Hematopoietic multipotent progenitor cell treated with erythropoietin and hydrocortisone succinate and interleukin-3 and kit ligand, for 4 days (in vitro differentiated cells): ENCODE data around the gene PRR11.
"Not testable (repeated sequence)": the region's sequence is repeated elsewhere in the genome, so short reads cannot be mapped to it uniquely, and the experiment has no call there.

Experiments
- DNase-seq: peaks from one replicate; pipeline ENCODE4 v3.0.0-alpha.2; 2015

Gene PRR11

GRCh38 chr17:59155439-59156177 lies at the start of gene PRR11:
PRR11 (plus strand) TSS chr17:59155746; CDS start chr17:59169753, 14,007 bp downstream.
- DNase-seq, result no peak

DNA sequence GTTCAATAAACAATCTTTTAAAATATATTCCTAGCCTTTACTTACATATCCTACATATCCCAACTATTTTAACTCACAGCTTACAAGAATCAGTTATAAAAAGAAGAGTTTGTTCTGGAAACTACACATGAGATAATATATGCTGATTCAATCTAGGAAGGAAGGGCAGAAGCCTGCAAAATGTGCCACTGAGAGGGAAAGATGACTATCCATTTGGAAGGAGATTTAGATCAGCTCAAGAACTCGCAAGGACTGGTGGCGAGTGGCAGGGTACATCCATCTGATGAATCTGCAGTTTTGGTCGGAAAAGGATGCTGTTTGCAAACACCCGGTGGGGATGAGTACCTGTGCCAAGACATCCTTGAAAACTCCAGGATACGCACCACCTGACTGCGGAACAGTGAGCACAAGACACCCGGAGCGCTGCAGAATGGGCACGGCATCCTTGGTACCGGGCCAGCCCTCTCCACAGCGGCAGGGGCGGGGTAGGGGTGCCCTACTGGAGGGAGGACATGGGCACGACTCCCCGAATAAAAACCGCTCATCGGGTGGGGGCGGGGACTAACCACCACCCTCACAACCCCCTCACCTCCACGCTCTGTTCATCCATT lies 49.6 kb upstream of the PRR11 start:
- peak; percentile 83 for DNase-seq

- peak; percentile 99 for DNase-seq
These were observed 48.9 kb upstream of the PRR11 start, which contains the start of gene TRIM37 for GRCh38 chr17:59106463-59107305. TRIM37 (minus strand) TSS chr17:59106880; CDS start chr17:59106461, 419 bp downstream.

DNA sequence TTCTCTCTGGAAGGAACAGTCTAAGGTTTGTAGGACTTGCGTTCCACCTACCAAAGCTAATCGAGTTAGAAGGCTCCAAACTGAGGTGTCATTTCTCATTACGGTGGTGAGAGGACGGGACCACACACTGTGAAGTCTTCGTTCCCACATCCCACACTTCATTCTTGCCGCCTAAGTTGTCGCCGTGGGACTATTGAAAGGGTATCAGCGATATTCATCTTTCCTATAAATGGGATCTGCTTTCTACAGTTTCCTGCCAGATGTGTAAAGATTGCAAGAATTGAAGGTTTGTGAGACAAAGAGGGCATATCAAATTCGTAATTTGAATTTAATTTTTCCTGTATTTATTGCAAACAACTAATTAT lies 48.3 kb upstream of the PRR11 start:
- no peak for DNase-seq

DNA sequence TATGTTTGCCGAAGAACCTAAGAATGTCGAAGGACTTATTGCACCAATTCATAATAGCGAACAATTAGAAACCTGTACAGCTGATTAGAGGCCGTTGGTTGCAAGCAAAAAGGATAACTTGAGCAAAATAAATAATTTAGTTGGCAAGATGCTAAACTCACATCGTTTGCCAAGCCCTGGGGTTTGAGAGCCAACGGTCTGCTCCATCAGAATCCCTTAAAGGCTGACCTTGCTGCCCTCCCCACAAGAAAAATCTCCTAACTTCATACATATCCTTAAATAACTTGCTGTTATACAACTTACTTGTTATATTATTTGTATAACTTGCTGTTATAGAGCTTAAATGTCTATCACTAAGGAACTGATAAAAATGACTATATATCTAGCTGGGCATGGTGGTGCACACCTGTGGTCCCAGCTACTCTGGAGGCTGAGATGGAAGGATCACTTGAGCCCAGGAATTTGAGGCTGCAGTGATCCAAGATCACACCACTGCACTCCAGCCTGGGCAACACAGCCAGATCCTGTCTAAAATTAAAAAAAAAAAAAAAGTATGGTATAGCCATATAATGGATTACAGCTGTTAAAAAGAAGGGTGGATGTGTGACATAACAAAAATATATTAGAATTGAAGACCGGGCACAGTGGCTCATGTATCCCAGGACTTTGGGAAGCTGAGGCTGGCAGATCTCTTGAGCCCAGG lies 47.0 kb upstream of the PRR11 start:
- DNase-seq, result peak; percentile 10

DNA sequence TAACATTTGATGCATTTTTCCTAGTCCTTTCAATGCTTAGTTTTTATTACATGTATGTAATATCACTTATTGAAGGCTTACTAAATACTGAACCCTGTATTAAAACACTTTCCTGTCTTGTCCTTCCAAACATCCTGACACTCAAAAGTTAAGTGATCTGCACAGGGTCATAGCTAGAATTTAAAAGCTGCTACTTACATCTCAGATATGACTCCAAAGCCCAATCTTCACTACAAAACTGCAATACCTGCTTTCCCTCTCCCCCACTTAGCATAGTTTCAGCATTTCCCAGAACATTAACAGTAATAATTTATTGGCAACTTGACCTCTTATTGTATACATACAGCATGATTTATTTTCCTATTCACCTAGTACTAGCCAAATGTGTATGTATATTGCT lies 44.6 kb upstream of the PRR11 start:
- DNase-seq, result no peak

DNA sequence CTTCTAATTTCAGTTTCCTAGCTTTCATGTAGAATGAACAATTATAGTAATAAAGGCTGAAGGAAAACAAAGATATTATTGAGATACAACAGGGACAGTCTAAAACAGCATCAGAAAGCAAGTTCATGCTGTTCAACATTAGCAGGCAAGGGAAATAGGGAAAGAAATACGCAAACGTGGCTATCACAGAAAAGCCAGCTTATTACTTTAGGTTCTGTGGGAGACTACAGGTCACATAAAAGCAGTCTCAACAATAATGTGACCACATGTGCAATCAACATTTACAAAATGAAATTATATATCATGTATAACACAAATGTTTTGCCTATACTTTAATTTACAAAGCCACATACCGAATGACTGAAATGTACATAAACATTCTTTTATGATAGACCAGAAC lies 44.0 kb upstream of the PRR11 start:
- no peak for DNase-seq

DNA sequence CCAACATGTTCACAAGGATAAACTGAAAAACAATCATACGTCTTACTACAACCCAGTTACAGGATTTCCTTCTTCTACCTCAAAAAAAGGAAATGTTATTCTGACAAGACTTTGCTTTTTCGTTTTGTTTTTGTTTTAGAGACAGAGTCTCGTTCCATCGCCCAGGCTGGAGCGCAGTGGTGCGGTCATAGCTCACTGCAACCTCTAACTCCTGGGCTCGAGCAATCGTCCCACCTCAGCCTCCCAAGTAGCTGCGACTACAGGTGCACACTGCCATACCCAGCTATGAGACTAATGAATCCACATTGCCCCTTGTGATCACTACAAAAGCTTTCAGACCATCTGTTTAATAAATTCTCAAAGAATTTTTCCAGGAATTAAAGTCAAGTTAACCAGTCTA lies 40.1 kb upstream of the PRR11 start:
- DNase-seq, result no peak

DNA sequence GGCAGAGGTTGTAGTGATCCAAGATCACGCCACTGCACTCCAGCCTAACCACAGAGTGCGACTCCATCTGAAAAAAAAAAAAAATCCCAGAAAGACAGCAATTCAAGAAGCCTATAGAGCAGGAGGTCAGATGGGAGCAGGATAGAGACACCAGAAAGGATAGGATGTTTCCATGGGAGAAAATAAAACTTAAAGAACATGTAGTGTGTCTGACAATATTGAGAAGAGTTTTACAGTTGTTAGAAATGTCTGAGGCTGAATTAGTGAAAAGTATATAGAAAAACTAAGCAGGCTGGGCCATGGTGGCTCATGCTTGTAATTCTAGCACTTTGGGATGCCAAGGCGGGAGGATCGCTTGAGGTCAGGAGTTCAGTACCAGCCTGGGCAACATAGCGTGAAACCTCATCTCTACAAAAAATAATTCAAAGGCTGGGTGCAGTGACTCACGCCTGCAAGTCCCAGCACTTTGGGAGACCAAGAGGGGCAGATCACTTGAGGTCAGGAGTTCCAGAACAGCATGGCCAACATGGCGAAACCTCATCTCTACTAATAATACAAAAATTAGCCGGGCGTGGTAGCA lies 33.6 kb upstream of the PRR11 start:
- DNase-seq, result no peak

GRCh38 chr17:59124665-59125064 lies 30.9 kb upstream of the PRR11 start:
- no peak for DNase-seq

DNA sequence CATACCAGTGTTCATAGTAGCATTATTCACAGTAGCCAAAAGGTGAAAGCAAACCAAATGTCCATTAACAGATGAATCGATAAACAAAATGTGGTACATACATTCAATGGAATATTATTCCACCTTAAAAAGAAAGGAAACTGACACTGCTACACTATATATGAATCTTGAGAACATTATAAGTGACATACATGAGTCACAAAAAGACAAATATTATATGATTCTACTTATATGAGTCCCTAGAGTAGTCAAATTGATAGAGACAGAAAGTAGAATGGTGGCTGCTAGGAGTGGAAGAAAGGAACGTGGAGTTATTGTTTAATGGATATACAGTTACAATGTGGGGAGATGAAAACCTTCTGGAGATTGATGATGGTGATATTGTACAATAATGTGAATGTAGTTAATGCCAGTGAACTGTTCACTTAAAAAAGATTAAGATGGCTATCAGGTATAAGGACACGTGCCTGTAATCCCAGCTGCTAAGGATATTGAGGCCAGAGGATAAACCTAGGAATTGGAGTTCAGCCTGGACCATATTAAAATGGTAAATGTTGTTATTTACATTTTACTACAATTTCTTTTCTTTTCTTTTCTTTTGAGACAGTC lies 28.6 kb upstream of the PRR11 start:
- DNase-seq, result no peak

DNA sequence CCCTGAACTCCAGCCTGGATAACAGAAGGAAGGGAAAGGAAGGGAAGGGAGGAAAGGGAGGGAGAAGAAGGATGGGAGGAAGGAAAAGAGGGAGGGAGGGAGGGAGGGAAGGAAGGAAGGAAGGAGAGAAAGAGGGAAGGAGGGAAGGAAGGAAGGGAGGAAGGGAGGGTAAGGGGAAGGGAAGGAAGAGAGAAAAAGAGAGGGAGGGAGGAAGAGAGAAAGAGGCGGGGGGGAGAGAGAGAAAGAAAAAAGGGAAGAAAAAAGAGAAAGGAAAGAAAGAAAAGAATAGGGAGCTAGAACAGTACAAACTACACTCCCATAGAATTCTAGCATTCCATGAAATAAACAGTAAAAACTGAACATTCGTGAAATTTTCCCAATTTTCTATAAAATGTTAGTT lies 25.7 kb upstream of the PRR11 start:
- DNase-seq, result no peak

DNA sequence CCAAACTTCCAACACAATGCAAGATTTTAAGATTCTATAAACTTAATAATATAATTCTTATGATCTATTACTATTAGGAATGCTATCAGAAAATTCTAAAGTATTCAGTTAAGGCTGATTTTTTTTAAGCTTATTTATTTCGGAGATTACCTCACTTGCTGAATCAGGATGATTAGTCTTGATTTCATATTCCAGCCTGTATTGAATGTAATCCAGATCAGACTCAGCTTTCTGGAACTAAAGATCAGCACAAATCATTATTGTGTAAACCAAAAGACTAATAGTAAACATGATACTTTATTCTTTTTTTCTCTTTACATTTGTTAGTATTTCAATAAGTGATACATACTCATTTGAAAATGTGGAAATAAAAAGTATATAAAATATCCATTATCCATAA lies 24.4 kb upstream of the PRR11 start:
- DNase-seq, result no peak

DNA sequence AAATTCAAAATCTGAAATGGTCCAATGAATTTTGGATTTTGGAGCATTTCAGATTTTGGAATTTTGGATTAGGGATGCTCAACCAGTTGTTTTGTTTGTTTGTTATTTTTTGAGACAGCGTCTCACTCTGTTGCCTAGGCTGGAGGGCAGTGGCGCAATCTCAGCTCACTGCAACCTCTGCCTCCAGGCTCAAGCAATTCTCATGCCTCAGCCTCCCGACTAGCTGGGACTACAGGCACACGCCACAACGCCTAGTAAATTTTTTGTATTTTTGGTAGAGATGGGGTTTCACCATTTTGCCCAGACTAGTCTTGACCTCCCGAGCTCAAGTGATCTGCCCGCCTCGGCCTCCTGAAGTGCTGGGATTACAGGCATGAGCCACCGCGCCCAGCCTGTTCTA lies 17.2 kb upstream of the PRR11 start:
- DNase-seq, result not testable (repeated sequence)

GRCh38 chr17:59139939-59140338 lies 15.6 kb upstream of the PRR11 start:
- DNase-seq, result peak; percentile 35

DNA sequence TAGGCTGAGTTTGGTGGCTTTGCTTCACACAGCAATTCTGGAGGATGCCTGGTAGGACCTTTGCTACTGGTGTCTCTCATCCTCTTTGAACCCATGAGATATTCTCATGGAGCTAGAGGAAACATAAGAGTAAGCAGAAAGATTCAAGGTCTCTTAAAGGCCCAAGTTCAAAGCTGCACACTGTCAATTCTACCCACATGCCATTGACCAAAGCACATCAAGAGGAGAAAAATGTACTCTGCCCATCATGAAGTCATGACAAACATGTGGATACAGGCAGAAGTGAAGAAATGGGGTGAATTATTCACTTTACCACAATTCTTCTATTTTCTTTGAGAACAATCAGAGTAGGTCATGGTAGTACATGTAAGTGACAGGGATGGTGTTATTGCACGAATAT lies 13.7 kb upstream of the PRR11 start:
- DNase-seq, result no peak

DNA sequence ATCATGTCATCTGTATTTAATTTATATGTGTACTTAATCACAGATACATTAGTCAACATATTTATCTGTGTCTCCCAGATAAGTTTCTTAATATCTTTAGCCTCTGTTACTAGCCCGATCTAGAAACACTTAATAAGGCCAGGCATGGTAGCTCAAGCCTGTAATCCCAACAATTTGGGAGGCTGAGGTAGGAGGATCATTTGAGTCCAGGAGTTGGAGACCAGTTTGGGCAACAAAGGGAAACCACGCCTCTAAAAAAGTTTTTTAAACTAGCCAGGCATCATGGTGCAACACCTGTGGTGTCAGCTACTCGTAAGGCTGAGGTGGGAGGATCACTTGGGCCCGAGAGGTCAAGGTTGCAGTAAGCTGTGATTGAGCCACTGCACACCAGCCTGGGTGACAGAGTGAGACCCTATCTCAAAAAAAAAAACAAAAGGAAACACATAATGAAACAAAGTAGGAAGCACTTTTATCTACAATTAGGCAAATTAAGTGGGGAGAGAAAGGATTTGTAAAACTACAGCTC lies 9.9 kb upstream of the PRR11 start:
- DNase-seq, result no peak

GRCh38 chr17:59149051-59149450 lies 6.5 kb upstream of the PRR11 start:
- DNase-seq, result no peak

DNA sequence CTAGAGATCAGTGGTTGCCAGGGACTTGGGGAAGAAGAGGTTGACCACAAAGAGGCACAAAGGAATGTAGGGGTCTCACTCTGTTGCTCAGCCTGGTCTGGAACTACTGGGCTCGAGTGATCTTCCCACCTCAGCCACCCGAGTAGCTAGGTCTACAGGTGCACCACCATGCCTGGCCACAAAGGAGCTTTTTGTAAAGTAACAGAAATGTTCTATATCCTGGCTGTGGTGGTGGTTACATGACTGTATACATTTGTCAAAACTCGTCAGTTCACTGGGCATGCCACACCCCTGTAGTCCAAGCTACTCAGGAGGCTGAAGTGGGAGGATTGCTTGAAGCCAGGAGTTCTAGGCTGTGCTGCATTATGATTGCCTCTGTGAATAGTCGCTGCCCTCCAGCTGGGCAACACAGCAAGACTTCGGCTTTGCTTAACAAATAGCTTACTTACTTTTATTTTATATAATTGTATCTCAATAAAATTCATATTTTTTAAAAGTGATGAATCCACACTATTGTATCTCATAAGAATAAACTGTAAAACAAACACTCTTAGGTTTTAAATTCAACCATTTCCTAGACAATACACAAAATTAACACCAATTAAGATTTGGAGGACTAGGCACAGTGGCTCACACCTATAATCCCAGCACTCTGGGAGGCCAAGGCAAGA lies 5.6 kb upstream of the PRR11 start:
- DNase-seq, result peak; percentile 42

- DNase-seq, result no peak
These were observed 4.5 kb upstream of the PRR11 start for GRCh38 chr17:59151006-59151405.

GRCh38 chr17:59151591-59151990 lies 4.0 kb upstream of the PRR11 start:
- no peak for DNase-seq

DNA sequence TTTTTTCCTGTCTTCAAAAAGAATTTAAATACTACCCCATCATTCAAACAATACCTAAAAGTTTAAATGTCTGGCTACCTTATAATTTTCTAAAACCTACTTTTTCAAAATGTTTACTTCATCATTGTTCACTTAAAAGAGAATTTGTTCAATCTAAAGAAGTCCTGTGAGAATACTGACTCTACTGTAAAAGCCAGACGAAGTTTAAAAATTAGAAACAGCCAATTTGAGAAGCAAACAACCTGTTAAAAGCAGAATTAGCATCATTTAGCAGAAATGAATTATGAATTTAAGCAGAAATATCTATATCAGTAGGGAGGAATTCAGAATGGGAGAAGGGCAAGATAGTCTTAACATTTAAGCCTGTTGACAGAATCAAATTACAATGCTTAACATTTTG lies 2.6 kb upstream of the PRR11 start:
- DNase-seq, result no peak
